Limb (tissue), 2 donors: ENCODE results near the gene ADRA2C.

Experiments
- DNase-seq, 2 donors: peaks; one replicate each; pipeline ENCODE4 v3.0.0-alpha.2; 2016; ENCODE audit errors: extremely low spot score in 2 of 2

ADRA2C gene

DNA sequence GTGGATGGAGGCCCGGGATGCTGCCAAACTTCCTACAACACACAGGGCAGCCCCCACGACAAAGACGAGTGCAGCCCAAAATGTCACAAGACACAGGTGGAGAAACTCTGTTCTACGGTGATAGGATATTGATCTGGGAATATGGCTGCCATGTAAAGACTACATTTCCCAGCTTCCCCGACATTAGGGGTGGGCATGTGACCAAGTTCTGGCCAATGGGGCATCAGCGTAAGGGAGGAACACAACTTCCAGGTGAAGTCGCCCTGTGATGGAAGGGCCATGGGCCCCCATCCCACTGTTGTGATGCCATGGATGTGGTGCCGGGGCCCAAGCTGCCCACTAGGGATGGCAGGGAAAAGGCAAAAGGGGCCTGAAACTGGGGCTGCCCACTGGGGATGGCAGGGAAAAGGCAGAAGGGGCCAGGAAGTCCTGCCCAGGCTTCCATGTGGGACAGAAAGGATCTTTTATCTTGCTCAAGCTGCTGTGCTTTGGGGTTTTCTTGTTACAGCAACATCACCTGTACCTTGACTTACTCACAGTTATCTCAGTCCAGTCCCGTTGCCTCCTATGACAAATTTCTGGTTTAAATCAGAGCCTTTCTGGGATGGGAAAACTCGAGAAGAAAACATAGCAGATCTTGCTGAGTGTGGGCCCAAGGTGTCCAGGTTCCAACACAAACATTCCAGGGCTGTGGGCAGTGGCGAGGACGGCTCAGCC lies 9.7 kb upstream of the ADRA2C start:
- no peak for DNase-seq

DNA sequence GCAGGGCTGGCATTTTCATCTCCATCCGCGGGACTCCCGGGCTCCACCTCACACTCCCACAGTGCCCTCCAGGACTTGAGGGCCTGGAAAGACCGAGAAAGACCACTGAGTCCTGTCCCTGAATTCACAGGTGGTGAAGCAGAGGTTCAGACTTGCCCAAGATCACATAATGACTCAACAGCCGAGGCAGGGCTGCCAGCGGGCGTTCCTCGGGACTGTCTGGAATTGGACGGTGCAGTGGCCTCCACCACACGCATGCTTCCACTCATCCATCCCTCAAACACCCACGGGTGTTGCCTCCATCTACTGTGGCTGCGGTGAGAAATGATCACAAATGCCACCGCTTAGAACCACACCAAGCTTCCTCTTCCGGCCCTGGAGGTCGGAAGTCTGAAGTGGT lies 6.9 kb upstream of the ADRA2C start:
- DNase-seq, result no peak

DNA sequence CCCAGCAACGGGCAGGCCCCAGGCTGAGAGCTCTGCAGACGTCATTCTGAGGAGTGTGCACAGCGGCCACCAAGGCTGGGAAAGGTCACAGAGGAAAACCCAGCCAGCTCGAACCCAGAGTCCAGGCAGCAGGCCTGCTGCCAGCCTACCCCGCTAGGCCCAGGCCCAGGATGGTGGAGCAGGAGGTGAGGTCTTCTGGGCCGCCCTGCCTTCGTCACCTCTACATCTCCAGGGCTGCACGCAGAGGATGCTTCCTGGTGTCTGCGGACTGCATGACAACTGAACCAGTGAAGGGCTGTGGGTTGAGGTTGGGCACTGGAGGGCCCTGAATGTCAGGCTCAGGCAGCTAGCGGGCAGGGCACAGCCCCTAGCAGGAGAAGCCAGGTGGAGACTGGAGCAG lies 5.8 kb upstream of the ADRA2C start:
- no peak for DNase-seq

DNA sequence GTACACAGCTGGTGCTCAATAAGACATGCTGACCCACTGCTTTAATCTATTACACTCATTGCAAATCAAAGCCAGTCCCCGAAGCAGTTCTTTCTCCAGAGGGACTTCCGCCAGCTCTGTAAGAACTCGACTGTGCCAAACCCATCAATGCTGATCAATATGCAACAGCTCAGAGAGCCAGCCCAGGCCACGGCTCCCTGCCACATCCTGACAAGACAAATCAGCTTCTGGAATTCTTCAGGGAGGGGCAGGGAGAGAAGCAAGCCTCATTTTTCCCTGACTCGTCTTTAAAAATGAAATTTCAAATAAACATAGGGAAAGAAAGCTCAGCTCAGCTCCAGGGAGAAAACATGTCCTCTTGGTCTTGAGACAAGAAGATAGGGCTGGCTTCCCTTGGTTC lies 5.3 kb upstream of the ADRA2C start:
- DNase-seq, result no peak

DNA sequence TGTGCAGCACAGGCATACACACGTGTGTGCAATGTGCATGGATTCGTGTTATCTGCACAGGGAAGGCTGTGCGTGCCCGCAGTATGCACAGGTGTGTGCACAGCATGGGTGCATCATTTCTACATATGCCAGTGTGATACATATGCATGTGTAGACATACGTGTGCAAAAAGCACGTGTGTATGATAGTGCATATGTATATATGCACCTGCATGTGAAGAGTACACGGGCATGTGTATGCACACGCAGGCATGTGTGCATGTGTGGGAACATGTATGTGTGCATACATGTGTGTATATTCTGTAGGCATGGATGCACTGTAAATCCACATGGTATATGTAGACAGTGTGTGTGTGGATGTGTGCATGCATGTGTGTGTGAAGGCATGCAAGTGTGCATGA lies 3.9 kb upstream of the ADRA2C start:
- DNase-seq, result no peak

DNA sequence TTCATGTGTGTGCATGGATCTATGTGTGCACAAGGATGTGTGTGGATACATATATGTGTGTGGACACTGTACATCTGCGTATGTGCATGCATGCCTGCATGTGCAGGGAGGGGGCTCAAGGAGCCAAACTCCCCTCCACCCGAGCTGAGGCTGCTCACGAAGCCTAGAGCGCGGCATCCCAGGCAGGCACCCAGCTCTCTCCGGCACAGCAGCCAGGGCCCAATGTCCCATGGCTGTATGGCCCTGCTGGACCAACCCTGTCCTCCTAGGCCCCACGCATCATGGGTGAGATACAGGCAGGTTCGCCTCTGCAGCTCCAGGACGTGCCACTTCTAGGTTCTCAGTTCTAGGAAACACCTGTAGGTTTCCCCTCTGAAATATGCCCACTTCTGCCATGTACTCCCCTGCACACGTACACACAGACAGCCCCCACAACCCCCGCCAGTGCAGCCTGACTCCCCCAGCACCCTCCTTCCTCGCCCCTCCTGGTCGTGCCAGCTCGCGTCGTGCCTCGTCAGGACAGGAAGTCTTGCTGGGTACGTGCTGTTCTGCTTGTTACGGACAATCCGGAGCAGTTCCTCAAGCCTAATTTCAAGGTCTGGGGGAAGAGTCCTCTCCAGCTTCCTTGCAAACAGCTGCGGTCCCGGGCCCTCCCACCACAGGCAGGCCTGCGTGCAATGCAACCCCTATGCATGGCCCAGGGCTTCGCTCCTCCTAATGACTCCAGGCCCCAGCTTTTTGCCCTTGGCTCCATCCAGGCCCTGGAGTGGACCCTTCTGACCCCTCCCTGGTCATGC lies 3.2 kb upstream of the ADRA2C start:
- DNase-seq, result no peak

DNA sequence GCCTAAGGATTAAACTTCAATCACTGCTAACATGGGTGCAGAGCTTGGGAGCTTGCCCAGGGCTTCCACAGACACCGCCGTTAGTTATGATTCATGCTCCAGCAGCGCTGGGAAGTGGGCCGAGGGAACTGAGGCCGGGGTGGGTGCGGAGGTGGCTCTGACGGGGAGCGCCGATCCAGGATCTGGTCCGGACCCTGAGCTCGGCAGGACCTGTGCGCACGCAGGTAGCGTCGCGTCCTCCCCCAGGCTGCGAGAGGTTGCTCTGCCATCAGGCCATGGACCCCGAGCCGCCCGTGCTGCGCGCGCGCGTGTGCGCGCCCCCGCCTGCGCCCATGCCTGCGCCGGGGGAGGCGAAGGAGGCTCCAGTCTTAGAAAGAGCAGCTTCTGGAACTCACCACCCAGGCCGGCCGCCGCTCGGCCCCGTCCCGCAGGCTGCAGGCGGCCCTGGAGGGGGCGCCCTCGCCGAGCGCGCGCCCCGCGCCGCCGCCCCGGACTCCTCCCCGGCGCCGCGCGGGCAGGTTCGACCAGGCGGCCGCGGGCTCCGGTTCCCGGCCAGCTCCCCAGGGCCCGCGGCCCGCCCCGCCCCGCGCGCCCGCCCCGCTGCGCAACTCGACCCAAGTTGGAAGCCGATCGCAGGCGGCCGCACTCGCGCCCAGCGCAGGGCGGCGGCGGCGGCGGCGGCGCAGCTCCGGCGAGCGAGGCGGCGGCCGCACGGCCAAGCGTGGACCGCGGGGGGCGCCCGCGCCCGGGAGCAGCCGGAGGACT lies 732 bp upstream of the ADRA2C start:
- DNase-seq, result peak; percentile 29 to 76

DNA sequence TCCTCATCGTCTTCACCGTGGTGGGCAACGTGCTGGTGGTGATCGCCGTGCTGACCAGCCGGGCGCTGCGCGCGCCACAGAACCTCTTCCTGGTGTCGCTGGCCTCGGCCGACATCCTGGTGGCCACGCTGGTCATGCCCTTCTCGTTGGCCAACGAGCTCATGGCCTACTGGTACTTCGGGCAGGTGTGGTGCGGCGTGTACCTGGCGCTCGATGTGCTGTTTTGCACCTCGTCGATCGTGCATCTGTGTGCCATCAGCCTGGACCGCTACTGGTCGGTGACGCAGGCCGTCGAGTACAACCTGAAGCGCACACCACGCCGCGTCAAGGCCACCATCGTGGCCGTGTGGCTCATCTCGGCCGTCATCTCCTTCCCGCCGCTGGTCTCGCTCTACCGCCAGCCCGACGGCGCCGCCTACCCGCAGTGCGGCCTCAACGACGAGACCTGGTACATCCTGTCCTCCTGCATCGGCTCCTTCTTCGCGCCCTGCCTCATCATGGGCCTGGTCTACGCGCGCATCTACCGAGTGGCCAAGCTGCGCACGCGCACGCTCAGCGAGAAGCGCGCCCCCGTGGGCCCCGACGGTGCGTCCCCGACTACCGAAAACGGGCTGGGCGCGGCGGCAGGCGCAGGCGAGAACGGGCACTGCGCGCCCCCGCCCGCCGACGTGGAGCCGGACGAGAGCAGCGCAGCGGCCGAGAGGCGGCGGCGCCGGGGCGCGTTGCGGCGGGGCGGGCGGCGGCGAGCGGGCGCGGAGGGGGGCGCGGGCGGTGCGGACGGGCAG lies 792 bp downstream of the ADRA2C start:
- peak in 1 of 2 donors; percentile 59 for DNase-seq

DNA sequence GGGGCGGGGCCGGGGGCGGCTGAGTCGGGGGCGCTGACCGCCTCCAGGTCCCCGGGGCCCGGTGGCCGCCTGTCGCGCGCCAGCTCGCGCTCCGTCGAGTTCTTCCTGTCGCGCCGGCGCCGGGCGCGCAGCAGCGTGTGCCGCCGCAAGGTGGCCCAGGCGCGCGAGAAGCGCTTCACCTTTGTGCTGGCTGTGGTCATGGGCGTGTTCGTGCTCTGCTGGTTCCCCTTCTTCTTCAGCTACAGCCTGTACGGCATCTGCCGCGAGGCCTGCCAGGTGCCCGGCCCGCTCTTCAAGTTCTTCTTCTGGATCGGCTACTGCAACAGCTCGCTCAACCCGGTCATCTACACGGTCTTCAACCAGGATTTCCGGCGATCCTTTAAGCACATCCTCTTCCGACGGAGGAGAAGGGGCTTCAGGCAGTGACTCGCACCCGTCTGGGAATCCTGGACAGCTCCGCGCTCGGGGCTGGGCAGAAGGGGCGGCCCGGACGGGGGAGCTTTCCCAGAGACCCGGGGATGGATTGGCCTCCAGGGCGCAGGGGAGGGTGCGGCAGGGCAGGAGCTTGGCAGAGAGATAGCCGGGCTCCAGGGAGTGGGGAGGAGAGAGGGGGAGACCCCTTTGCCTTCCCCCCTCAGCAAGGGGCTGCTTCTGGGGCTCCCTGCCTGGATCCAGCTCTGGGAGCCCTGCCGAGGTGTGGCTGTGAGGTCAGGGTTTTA lies 1.5 kb downstream of the ADRA2C start:
- DNase-seq, result peak in 1 of 2 donors; percentile 56

DNA sequence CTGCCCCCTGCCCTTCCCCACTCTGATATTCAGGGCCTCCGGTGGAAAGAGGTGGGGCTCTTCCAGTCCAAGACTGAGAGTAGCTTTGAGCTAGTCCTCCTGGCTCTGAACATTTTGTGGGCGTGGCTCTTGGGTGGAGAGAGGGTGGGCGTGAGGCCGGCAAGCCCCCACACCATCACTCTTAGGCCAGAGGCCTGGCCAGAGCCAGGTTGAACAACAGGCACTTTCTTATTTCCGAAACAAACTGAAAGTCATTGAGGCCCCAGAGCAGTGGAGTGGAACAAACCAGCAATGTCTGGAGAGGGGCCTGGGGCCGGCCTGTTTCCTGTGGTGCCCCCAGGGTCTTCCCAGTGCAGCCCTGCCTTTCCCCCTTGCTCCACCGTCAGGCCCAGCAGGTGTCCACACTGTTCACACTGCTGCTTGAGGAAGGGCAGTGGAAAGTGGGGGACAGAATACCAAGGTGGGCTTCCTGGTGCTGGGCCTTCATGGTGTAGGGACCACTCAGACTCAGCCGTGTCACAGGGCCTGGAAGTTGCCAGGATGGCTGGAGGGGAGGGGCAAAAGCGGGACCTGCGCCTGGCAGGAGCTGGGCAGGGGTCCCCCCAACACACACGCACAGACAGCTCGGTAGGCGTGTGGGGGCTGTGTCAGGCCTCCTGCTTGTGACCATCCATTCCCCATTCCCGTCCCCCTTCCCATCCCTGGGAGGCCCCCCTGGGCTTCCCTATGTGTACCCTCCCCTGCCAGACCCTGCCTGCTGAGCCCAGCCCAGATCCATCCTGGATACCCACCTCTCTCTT lies 2.9 kb downstream of the ADRA2C start:
- no peak for DNase-seq

DNA sequence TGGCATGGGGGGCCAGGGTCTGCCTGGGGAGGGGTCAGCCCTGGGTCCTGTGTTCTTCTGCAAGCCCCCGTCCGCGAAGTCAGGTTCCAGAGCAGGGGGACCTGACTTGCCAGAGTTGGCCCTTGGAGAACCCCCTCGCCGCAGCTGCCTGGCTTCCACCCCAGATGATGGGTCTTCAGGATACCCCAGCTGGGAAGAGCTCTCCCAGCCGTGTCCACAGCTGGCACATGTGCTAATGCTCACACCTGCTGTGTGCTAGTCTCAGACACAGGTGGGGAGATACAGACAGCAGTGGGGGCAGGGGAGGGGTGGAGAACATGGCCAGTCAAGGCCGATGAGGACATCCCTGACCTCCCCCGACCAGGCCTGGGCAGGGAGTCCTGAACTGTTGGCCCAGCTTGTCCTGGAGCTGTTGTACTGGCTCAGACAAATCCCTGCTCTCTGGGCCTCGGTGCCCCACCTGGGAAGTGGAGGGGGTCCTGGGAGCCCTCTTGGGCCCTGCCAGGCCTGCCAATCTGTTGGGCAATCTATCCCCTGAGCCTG lies 3.5 kb downstream of the ADRA2C start:
- no peak for DNase-seq

DNA sequence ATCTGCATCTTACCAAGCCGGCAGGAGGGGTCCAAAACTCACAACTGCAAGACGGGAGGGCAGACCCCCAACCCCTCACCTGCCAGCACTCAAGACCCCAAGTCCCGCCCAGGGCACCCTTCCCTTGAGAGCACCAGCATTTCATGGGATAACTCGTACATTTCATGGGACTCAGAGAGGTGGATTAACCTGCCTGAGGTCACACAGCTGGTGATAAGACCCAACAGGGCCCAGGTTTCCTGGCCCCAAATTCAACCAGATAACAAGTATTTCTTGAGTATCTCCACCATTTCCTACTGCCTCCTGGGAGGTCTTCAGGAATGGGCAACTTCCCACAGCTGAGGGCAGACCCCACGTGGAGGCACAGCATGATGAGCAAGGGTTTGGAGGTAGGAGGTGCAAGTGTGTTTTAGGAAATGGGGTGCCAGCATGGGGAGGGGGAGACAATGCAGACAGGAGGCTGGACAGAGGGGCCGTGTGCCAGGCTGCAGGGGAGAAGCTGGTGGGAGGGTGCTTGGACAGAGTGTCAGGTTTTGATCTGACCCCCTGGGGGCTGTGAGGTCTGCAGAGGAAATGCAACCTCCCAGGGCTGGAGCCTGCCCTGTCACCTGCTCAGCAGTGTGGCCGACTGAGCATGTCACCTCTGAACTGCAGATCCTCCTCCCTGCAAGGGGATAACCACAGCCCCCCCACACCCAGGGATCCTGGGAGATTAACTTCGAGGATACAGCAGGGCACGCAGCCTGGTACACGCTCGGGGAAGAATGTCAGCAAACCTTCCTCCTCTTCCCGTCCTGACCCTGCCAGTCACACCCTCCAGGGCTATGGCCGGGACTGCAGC lies 4.4 kb downstream of the ADRA2C start:
- no peak for DNase-seq

DNA sequence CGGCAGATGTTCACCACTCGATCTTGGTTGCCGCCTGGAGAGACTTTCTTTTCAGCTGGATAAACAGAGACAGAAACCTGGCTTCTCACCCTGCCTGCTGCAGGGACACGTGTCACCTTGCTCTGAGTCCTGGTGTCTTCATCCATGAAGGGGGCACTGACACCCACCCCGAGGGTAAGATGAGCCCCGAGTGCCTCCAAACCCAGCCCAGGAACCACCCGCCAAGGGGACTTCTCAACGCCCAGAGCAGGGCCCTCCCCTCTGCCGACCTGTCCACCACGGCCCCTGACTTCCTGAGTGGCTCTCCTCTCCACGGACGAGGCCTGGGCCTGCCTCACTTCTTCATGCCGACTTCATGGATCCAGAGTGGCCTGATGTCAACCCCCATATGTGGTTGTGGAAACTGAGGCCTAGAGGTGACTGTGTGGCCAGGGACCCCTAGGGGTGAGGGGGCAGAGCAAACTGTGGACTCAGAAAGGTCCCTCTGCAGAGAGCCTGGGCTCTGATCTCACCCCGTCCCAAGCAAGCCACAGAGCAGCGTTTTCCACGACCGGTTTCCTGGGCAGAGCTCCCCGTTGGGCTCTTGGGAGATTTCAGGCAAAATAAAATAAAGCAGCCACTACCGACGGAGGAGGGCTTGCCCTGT lies 5.1 kb downstream of the ADRA2C start:
- no peak for DNase-seq

DNA sequence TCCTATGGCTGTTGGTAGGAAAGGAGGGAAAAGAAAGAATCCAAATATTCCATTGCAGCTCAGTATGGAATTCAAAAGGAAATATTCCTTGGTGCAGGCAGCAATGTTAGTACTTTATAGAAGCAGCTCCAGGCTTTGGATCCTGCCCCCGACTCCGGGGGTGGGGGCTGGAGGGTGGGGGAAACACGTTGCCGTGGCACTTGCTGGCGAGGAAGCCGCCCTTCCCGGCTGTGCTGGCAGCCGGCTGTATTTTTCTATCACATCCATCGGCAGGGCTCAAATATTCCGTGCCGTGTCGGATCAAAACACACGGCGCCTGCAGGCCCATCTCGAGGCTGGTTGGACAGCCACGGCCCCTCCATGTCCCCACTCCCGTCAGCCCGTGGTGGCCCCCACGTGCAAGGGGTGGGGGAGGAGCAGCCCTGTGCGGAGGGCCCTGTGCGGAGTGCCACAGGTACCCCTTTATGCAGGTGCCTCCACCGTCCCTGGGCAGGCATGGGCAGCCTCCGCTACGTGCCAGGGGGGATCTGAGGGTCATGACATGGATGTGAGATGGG lies 5.8 kb downstream of the ADRA2C start:
- no peak for DNase-seq

DNA sequence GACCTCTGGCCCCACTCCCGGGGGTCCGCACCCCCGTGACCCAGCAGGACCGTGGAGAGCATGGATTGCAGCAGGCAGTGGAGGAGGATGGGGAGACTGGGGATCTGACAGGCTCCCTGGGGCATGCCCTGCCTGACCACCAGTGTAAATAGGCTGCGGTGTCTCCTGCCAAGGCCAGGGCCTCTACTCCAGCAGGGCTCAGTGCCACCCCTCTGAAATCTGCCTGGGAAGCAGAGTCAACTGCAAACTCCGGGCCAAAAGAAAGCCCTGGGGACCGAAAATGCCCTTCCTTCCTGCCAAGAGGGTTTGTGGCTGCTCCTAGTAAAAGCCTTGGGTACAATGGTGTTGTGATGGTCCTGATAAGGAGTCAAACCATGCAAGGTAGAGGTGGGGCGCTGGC lies 6.4 kb downstream of the ADRA2C start:
- no peak for DNase-seq

DNA sequence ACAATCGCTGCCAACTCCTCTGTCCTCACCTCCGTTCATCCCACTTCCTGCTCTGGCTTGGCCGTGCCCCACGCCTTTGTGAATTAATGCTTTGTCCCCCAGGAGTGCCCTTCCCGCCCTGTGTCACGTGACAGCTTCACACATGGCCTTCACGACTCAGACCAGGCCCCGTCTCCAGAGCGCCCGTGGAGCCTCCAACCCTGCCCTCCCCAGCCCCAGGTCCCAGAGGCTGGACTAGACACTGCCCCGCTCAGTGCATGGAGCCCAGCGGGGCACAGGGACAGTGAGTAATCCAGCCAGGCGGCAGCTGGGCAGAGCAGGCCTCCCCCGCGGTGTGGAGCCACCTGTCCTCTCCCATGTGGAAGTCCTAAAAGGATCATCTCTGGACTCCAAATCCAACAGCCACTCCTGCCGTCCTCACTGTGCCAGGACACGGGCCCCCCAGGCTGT lies 7.4 kb downstream of the ADRA2C start:
- DNase-seq, result no peak

DNA sequence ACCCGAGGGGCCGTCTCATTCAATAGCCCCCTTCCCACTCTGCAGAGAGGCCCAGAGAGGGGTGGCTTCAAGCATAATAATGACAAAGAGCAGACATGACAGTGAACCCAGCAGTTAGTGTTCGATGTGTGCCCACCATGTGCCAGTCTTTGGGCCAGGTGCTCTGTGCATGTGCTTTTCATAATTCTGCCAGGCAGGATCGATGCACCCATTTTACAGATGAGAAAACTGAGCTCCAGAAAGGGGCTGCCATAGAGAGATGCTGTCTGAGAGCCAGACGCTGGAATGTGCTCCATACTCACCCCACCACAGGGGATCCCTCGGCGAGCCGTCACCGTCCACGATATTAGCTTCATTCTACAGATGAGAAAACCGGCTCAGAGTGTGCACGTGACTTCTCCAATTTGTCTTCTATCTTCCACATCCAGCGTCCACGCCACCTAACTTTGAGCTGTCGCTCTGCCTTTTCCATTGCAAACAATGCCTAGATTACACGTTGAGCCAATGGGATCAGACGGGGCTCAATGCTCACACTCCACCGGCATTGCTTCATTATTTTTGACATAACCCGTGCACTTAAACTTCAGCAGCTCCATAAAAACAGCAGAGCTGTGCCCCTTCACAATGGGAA lies 8.2 kb downstream of the ADRA2C start:
- no peak for DNase-seq
